D721Med (cell line): ENCODE data around the gene MEGF6.

Experiments used
- DNase-seq: peaks from one replicate; pipeline ENCODE4 v3.0.0; 2011; ENCODE audit warnings: low spot score; ENCODE audit not compliant: insufficient read length
- FAIRE-seq: peaks from 2 replicates; lab custom pipeline; 2011; peaks lifted over from hg19 to GRCh38; lab: Jason Lieb, UNC
- TF ChIP-seq, protein P1 (sequence below): IDR thresholded peaks from 2 replicates; pipeline ENCODE4 v1.5.1; 2012; ENCODE audit warnings: mild to moderate bottlenecking, control low read depth; ENCODE audit not compliant: insufficient read depth; ENCODE audit errors: missing control alignments

The MEGF6 gene

DNA sequence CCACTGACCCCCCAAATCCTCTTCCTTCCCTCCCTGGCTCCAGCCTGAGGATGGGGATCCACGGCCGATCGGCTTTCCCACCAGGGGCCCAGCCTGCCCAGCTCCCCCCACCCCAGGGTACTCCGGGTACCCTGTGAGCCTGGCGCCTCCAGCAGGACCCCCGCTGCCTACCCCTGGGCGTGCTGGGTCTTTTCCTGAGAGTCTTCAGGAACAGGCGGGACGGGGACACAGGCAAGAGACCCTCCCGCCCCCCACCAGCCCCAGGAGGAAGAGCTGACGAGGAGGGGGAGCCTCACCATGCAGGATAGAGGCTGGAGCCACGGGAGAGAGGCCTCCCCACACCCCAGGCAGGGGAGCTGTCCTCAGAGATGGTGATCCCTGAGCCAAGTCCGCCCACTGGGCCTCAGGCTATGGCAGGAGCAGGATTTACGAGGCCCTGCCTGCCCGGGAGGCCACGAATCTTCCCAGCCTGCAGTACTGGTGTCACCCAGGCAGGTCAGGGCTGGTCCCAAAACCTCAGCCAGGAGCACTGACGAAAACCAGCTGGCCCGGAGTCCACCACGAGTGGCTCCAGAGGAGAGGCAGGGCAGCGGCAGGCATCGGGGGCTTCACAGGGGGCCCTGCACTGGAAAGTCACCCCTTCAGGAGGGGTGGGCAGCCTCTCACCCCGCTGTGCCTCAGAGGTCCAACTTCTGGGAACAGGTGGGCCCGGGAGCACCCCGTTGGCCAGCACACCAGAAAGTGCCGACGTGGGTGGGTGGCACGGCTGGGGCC, 58.0 kb downstream of the MEGF6 start:
- no peak for DNase-seq
- TF ChIP-seq, protein P1, sequence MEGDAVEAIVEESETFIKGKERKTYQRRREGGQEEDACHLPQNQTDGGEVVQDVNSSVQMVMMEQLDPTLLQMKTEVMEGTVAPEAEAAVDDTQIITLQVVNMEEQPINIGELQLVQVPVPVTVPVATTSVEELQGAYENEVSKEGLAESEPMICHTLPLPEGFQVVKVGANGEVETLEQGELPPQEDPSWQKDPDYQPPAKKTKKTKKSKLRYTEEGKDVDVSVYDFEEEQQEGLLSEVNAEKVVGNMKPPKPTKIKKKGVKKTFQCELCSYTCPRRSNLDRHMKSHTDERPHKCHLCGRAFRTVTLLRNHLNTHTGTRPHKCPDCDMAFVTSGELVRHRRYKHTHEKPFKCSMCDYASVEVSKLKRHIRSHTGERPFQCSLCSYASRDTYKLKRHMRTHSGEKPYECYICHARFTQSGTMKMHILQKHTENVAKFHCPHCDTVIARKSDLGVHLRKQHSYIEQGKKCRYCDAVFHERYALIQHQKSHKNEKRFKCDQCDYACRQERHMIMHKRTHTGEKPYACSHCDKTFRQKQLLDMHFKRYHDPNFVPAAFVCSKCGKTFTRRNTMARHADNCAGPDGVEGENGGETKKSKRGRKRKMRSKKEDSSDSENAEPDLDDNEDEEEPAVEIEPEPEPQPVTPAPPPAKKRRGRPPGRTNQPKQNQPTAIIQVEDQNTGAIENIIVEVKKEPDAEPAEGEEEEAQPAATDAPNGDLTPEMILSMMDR, result no peak
- no peak for FAIRE-seq

DNA sequence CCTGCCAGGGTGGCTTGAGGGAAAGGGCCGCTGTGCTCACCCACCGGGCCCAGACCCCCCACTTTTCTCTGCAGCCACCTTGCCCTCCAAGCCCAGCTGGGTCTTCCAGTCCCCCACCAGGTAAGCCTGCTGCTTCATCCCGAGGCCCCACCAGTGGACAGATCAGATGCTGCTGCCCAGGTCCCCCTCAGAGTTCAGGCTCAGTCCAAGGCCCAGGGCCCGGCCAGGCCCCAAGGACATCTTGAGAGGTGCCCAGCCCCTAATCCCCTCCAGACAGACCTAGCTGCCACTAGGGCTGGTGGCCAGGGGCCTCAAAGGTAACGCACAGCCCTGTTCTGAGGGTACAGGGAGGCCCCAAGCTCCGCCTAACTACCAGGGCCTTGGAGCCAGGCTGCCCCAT, 58.6 kb downstream of the MEGF6 start:
- no peak for DNase-seq
- TF ChIP-seq, protein P1, result no peak
- no peak for FAIRE-seq

DNA sequence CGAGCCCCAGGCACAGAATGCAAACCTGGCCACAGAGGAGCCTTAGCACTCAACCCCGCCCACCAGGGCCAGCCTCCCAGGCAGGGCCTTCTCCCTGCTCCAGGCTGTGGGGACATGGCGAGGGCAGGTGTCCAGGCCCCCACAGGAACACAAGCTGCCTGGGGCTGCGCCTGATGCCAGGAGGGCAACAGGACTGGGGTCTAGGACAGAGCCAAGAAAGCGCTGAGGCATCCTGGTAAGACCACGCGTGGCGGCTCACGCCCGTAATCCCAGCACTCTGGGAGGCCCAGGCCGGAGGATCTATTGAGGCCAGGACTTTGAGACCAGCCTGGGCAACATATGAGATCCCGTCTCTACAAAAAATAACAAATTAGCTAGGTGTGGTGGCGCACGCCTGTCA, 59.1 kb downstream of the MEGF6 start:
- FAIRE-seq (no peak), DNase-seq (no peak)
- TF ChIP-seq, protein P1, result no peak

DNA sequence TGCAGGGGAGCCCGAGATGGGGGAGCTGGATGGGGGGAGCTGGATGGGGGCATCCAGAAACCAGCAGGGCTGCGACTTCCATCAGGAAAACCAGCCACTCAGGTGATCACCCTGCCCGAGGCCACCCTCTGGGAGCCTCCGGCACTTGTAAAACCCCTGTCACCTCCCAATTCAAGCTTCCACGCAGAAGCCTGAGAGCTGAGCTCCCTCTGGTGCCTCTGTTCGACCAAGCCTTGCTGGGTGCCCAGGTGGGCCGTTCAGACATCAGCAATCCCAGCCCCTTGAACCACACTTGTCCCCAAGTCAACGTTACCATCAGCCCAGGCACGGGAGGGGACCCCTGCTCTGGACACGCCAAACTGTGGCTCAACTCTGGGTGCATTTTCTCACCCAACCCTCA, 59.6 kb downstream of the MEGF6 start:
- no peak for DNase-seq
- no peak for FAIRE-seq
- TF ChIP-seq, protein P1, result no peak

DNA sequence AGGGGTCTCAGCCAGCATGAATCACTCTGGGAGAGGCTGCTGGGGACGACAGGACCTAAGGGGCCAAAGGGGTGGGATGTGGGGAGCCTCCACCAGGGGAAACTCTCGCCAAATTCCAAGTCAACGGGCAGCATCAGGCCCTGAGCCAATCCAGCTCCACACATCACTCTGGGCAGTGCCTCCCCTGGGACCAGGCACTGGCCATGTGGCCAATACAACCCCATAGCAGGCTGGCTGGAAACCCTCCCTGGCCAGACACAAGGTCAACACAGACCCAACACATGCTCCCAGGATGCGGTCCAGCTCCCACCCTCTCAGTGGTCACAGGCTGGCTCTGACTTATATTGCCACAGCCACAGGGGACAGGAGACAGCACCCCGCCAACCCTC, 60.0 kb downstream of the MEGF6 start:
- TF ChIP-seq, protein P1, result no peak
- no peak for DNase-seq
- FAIRE-seq, result no peak

DNA sequence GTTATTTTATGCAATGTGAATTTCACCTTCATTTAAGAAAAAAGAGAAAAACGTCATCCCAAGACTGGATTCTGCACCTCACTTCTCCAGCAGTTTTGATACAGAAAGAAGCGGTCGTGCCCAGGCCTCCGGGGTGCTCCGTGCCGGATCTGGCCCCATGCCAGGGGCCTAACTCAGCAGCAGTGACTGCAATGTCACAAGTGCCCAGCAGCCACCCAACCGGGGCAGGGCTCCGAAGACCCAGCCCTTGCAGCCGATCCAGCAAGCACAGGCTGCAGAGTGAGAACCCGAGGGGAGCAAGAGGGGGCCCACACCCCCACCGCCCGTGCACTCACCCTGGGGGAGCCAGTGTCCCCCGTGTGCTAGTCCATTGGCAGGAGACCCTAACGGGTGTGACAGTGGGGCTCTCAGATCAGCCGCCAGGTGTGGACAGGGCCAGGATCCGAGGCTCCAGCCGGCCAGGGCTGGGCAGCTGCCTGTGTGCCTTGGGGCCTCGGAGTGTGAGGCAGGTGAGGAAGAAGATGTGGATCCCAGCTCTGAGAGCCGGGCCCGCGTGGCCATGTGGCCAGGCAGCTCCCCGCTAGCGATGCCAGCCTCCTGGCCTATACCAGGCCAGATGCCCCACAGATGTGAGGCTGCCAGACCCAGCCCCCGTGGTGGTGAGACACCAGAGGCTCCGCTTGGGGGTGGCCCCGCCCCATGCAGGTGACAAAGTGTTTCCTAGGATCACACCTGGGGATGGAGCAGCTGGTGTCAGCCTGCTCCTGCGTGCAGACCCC, 60.6 kb downstream of the MEGF6 start:
- FAIRE-seq, result no peak
- DNase-seq, result no peak
- TF ChIP-seq, protein P1, result no peak

DNA sequence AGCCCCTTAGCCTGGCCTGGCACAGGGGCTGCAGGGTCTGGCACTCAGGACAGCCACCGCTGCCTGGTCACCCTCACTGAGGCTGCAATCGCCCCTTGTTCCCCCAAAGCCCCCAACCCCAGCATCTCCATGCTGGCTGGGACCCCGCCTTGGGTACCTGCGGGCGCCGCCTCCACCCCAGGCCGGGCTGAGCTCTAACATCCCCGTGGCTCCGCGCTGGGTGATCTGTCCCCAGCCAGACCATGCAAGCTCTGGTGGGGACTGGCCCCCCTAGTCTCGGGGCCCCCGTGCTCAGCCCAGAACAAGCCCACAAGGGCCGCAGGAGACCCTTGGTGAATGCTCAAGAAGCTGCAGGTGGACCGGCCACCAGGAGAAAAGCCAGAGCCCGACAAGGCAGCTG, 62.4 kb downstream of the MEGF6 start:
- no peak for DNase-seq
- FAIRE-seq, result no peak
- TF ChIP-seq, protein P1, result no peak
